GM19468 (cell line): ENCODE measurements around the gene UBN1.
"Not testable (repeated sequence)": the region's sequence is repeated elsewhere in the genome, so short reads cannot be mapped to it uniquely, and the experiment has no call there.

Source experiments
- ATAC-seq: cut with Tn5 transposase; IDR thresholded peaks from one replicate; pipeline ENCODE4 v1.9.1; 2021; ENCODE audit warnings: mild to moderate bottlenecking, moderate library complexity, moderate number of reproducible peaks; ENCODE audit not compliant: unreplicated experiment; ENCODE audit errors: extremely low read depth

UBN1 gene

GRCh38 chr16:4924593-4925292, 77.5 kb downstream of the UBN1 start:
- ATAC-seq = no peak

- no peak for ATAC-seq
Measured at GRCh38 chr16:4925293-4925607, 78.0 kb downstream of the UBN1 start.

- ATAC-seq = no peak
Measured at GRCh38 chr16:4925791-4926190, 78.5 kb downstream of the UBN1 start.

GRCh38 chr16:4926928-4927327, 79.6 kb downstream of the UBN1 start:
- ATAC-seq = no peak

GRCh38 chr16:4927661-4928060, 80.4 kb downstream of the UBN1 start:
- no peak for ATAC-seq

GRCh38 chr16:4928227-4928626, 80.9 kb downstream of the UBN1 start:
- ATAC-seq = no peak

GRCh38 chr16:4929619-4930018, 82.3 kb downstream of the UBN1 start:
- not testable (repeated sequence) for ATAC-seq

- no peak for ATAC-seq
Measured at GRCh38 chr16:4931381-4931780, 84.1 kb downstream of the UBN1 start.
